Putamen (tissue), 1 donor: Measurements from ENCODE around the gene WWOX.
A peak's percentile ranks its signal among the peaks of the same experiment; 100 is the strongest.

Experiments used
- DNase-seq: peaks from one replicate; pipeline ENCODE4 v3.0.0-alpha.2; 2016; ENCODE audit warnings: low spot score

WWOX gene

GRCh38 chr16:79100447-79100846 lies 1001.0 kb downstream of the WWOX start:
- no peak for DNase-seq

- DNase-seq, result no peak
These were observed 1002.0 kb downstream of the WWOX start for GRCh38 chr16:79101491-79101890.

GRCh38 chr16:79104567-79104966 lies 1005.1 kb downstream of the WWOX start:
- no peak for DNase-seq

DNA sequence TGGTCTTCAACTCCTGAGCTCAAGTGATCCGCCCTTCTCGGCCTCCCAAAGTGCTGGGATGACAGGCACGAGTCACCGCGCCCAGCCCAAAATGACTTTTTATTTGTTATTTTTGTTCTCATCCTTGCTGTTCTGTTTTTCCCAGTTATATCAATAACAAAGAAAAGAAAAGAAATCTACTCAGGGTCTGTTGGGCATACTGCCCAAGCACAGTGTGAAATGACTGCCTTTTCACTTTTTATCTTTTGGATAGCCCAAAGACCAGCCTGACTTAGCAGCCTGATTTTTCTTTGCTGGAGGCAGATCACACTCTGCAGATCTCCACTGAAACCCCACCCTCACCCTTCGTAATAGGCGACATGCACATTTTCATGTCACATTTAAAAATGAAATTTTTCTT lies 1007.8 kb downstream of the WWOX start:
- DNase-seq, result no peak

DNA sequence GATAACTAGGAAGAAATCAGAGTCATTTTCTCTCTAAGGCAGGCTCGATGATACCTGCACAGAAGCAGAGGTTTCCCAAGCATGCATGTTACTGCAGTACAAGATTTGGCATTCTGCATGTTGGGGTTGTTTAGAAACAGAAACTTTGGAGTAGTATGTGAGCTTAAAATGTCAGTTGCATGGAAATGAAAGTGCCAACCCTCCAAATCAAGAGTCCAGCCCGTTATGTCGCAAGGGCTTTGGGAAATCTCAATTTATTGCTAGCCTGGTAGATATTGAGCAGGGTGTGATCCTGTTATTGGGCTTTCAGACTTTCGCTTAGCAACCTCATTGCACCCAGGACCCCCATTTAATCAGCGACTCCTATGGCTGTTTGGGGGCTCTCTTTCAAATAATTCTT lies 1010.3 kb downstream of the WWOX start:
- no peak for DNase-seq

- no peak for DNase-seq
These were observed 1010.8 kb downstream of the WWOX start for GRCh38 chr16:79110242-79110641.

GRCh38 chr16:79110953-79111352 lies 1011.5 kb downstream of the WWOX start:
- no peak for DNase-seq

GRCh38 chr16:79112462-79112861 lies 1013.0 kb downstream of the WWOX start:
- no peak for DNase-seq

GRCh38 chr16:79113826-79114225 lies 1014.4 kb downstream of the WWOX start:
- no peak for DNase-seq

- DNase-seq, result no peak
These were observed 1015.3 kb downstream of the WWOX start for GRCh38 chr16:79114759-79115158.

- no peak for DNase-seq
These were observed 1022.5 kb downstream of the WWOX start for GRCh38 chr16:79121906-79122305.

DNA sequence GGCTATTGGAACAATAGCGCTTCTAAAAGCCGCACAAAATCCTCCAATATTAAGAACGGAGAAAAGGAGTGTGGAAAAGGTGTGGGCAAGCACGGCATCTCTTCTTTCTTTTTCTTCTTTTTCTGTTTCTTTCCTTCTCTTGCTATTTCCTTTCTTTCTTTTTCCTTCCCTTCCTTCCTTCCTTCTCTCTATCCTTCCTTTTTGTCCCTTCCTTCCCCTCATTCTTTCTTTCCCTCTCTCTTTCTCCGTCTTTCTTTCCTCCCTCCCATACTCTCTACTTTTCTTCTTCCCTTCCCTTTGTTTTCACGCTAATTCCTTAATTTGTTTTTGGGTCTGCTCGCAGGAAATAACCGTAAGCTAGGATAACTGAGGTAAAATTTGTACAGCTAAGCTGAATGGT lies 1022.9 kb downstream of the WWOX start:
- DNase-seq, result no peak

- no peak for DNase-seq
These were observed 1024.7 kb downstream of the WWOX start for GRCh38 chr16:79124016-79124756.

- no peak for DNase-seq
These were observed 1028.3 kb downstream of the WWOX start for GRCh38 chr16:79127766-79128165.

DNA sequence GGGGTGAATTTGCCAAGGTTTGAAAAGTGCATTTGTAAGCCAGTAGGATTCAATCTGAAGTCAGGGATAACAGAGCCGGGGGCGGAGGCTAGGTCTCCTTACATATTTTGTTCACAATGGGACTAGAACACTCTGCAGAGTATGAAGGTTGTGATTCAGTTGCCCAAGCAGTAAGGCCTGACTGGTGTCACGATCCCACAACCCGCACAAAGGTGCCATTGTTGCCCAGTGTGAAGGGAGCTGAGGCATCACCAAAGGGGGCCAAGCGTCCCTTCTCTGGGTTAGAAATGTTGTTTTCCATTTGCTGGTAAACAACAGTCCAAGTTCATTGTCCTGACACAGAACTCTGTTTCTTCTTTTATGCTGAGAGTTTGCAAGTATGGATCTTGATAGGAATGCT lies 1029.3 kb downstream of the WWOX start:
- DNase-seq, result peak; percentile 16

DNA sequence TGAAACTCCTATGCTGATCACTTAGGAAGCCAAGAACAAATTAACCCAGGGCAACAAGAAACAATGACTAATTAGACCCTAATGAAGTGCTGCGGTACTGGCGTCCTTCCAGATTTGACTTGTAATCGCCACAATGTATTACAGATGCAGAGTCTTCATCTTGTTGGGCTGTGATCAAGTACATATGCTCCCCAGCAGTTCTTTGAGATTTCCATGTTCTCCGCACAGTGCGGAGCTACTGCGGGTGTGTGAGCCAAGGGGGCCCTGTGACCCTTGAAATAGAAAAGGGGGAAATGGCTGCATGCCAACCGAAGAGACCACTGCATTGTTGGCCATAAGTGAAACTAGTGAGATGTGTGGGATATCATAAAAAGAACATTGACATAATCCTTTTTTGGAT lies 1031.2 kb downstream of the WWOX start:
- no peak for DNase-seq

- DNase-seq, result no peak
These were observed 1032.0 kb downstream of the WWOX start for GRCh38 chr16:79131321-79132075.

- no peak for DNase-seq
These were observed 1033.2 kb downstream of the WWOX start for GRCh38 chr16:79132701-79133100.

DNA sequence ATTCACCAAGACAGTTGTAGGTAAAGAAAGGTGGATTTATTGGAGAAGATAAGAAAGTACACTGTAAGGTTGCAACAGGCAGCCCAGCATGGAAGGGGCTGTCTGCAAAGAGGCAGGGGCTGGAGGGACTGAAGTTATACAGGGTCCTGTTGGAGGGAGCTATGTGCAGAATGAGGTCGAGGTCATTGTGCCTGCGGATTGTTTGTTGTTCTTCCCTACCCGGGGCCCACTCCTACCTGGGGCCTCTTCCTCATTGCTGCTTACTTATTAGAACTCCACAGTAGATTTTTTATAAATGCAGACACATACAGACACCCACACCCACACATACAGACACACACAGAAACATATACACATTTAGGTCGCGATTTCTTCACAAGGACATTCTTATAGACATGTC lies 1034.8 kb downstream of the WWOX start:
- DNase-seq, result no peak

- DNase-seq, result no peak
These were observed 1037.5 kb downstream of the WWOX start for GRCh38 chr16:79136955-79137354.

- DNase-seq, result no peak
These were observed 1038.0 kb downstream of the WWOX start for GRCh38 chr16:79137426-79137939.

DNA sequence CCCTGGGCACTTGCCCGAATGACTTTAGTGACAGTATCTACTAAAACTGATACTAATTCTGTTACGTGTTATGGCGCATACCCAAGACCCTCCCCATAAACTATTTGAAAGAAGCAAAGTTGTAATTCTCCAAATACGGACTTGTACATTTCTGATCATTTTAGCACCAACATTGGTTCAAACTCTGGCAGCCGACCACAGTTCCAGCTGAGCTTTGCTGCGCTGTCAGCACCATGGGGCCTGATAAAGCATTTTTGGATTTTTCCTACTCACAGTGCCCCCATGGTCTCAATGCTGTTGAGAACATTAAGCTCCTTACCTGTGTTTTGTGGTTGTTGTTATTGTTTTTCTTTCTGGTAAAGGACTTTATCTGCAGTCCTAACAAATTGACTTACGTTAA lies 1040.3 kb downstream of the WWOX start:
- DNase-seq, result no peak

DNA sequence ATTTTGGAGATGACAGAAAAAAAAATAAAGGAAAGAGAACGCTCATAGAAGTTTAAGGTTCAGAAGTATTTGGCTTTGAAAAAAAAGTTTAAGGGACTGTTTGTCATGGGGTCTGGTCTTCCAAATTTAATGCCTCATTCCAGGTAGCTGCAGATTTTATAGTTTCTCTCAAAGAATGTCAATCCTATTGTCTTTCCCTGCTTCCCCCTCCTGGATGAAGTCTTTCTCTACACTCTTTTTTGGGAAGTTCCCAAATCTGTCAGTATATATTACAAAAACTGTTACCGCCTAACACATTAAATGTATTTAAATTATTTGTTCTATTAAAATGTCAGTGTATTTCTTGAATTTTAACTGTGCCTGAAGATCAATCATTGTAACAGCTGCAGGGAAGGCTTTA lies 1043.6 kb downstream of the WWOX start:
- no peak for DNase-seq
